Mammary epithelial cell (primary cell): Measurements from ENCODE around the gene TXN.

Experiments
- CTCF ChIP-seq, 2 donors: IDR thresholded peaks in 1 of 2; conservative IDR thresholded peaks in 1 of 2; 2 replicates each; pipeline ENCODE4 v1.5.1; 2011 to 2012; ENCODE audit warnings: inconsistent platforms in 2 of 2, low read length in 2 of 2, mild to moderate bottlenecking in 2 of 2, control low read depth in 1 of 2, low read depth in 1 of 2; ENCODE audit not compliant: insufficient read depth in 1 of 2; ENCODE audit errors: extremely low read depth in 1 of 2
- EZH2 ChIP-seq: IDR thresholded peaks from 2 replicates; pipeline ENCODE4 v1.6.1; 2012; ENCODE audit warnings: low read length, inconsistent platforms, borderline replicate concordance

GRCh38 chr9:110251212-110251611 is 5.1 kb downstream of the TXN start:
- TF ChIP-seq CTCF (conservative IDR thresholded peaks at IDR 0.05 in 1 of 2, IDR thresholded peaks at IDR 0.05 in 1 of 2; ENCODE audit: extremely low read depth in 1 of 2, insufficient read depth in 1 of 2, low read depth in 1 of 2, low read length in 2 of 2) (no peak), EZH2 (no peak)
